HG03521 (cell line): ENCODE data around the gene CFAP97.
"Not testable (repeated sequence)": the region's sequence is repeated elsewhere in the genome, so short reads cannot be mapped to it uniquely, and the experiment has no call there.

Experiments used
- ATAC-seq: cut with Tn5 transposase; IDR thresholded peaks from one replicate; pipeline ENCODE4 v1.9.1; 2021; ENCODE audit warnings: mild to moderate bottlenecking, moderate library complexity; ENCODE audit not compliant: unreplicated experiment

The CFAP97 gene

GRCh38 chr4:185201977-185202962, 1.5 kb downstream of the CFAP97 start:
- no peak for ATAC-seq

- ATAC-seq: not testable (repeated sequence)
Observed at GRCh38 chr4:185198189-185198588, 5.6 kb downstream of the CFAP97 start.

- ATAC-seq: no peak
Observed at GRCh38 chr4:185196437-185196836, 7.4 kb downstream of the CFAP97 start.

GRCh38 chr4:185194924-185195888, 8.6 kb downstream of the CFAP97 start:
- no peak for ATAC-seq

- ATAC-seq: peak; percentile 71
Observed at GRCh38 chr4:185192059-185192458, 11.7 kb downstream of the CFAP97 start.

- no peak for ATAC-seq
Observed at GRCh38 chr4:185190306-185190856, 13.4 kb downstream of the CFAP97 start.

- no peak for ATAC-seq
Observed at GRCh38 chr4:185189606-185190305, 14.0 kb downstream of the CFAP97 start.

- no peak for ATAC-seq
Observed at GRCh38 chr4:185186769-185187168, 17.0 kb downstream of the CFAP97 start.

- no peak for ATAC-seq
Observed at GRCh38 chr4:185183622-185184281, 20.0 kb downstream of the CFAP97 start.

GRCh38 chr4:185182239-185182638, 21.6 kb downstream of the CFAP97 start:
- no peak for ATAC-seq

- ATAC-seq: no peak
Observed at GRCh38 chr4:185179488-185179887, 24.3 kb downstream of the CFAP97 start.

GRCh38 chr4:185171373-185172071, 32.3 kb downstream of the CFAP97 start:
- ATAC-seq: peak; percentile 87

GRCh38 chr4:185167234-185167633, 36.6 kb downstream of the CFAP97 start:
- ATAC-seq: no peak

- ATAC-seq: peak; percentile 94
Observed at GRCh38 chr4:185165605-185166063, 38.2 kb downstream of the CFAP97 start.

GRCh38 chr4:185151296-185151695, 52.5 kb downstream of the CFAP97 start:
- no peak for ATAC-seq

GRCh38 chr4:185149392-185149791, 54.4 kb downstream of the CFAP97 start:
- no peak for ATAC-seq

- no peak for ATAC-seq
Observed at GRCh38 chr4:185145572-185145971, 58.2 kb downstream of the CFAP97 start.

- ATAC-seq: no peak
Observed at GRCh38 chr4:185144601-185145240, 59.1 kb downstream of the CFAP97 start.

GRCh38 chr4:185143601-185143969, 60.2 kb downstream of the CFAP97 start:
- peak; percentile 15 for ATAC-seq
